Endodermal cell (in vitro differentiated cells): ENCODE data around the gene SLC19A2. TPM values are rescaled to one million over a fixed set of nuclear protein-coding genes. Genes with fewer than 3 reads are reported as not detected.

ENCODE experiments used
- DNase-seq: peaks from one replicate; pipeline ENCODE4 v3.0.0-alpha.2; 2017
- H3K27ac ChIP-seq: 2 replicates; pipeline ENCODE4 v1.5.1; 2013; ENCODE audit warnings: mild to moderate bottlenecking, low read depth, low read length, moderate library complexity
- H3K27me3 ChIP-seq: 2 replicates; pipeline ENCODE4 v1.6.1; 2013; ENCODE audit warnings: mild to moderate bottlenecking, low read length, moderate library complexity; ENCODE audit not compliant: insufficient read depth, control insufficient read depth, poor library complexity, severe bottlenecking
- H3K36me3 ChIP-seq: 2 replicates; pipeline ENCODE4 v1.7.0; 2013; ENCODE audit warnings: mild to moderate bottlenecking, low read length, moderate library complexity; ENCODE audit not compliant: control insufficient read depth, insufficient read depth
- H3K4me1 ChIP-seq: one replicate; pipeline ENCODE4 v1.7.0; 2013; ENCODE audit warnings: low read length; ENCODE audit not compliant: control insufficient read depth, insufficient read depth
- H3K4me3 ChIP-seq: 2 replicates; pipeline ENCODE4 v1.5.1; 2013; ENCODE audit warnings: mild to moderate bottlenecking, low read length, moderate library complexity
- H3K9ac ChIP-seq: 2 replicates; pipeline ENCODE4 v1.6.1; 2013; ENCODE audit warnings: mild to moderate bottlenecking, low read length, moderate library complexity; ENCODE audit not compliant: poor library complexity, severe bottlenecking; ENCODE audit errors: extremely low read depth
- H3K9me3 ChIP-seq: 2 replicates; pipeline ENCODE4 v1.6.1; 2013; ENCODE audit warnings: mild to moderate bottlenecking, low read length, moderate library complexity; ENCODE audit not compliant: control insufficient read depth
- H3K27ac Mint-ChIP-seq: 2 replicates; pipeline ENCODE4 v1.8.0; 2020; ENCODE audit warnings: mixed read lengths
- H3K27me3 Mint-ChIP-seq: 2 replicates; pipeline ENCODE4 v1.8.0; 2021; ENCODE audit warnings: mild to moderate bottlenecking, mixed read lengths; ENCODE audit not compliant: insufficient read depth
- H3K36me3 Mint-ChIP-seq: 2 replicates; pipeline ENCODE4 v1.8.0; 2020; ENCODE audit warnings: low read depth, mixed read lengths
- H3K4me1 Mint-ChIP-seq: 2 replicates; pipeline ENCODE4 v1.8.0; 2020; ENCODE audit warnings: mixed read lengths
- H3K4me3 Mint-ChIP-seq: 2 replicates; pipeline ENCODE4 v1.8.0; 2020; ENCODE audit warnings: mild to moderate bottlenecking, moderate library complexity, mixed read lengths
- H3K9me3 Mint-ChIP-seq: 2 replicates; pipeline ENCODE4 v1.8.0; 2020; ENCODE audit warnings: mild to moderate bottlenecking, mixed read lengths
- CTCF ChIP-seq: fragments of 200-600 bp; sonication (generic); conservative IDR thresholded peaks from 2 replicates; pipeline ENCODE4 v1.5.0; 2021; ENCODE audit warnings: antibody characterized with exemption, mild to moderate bottlenecking
- WGBS, 2 experiments: methylation state at CpG; one replicate each; pipeline versions ENCODE4 v1.1.5 to v1.1.7; 2013; ENCODE audit warnings: missing lambda C conversion rate in 2 of 2, mixed read lengths in 1 of 2; ENCODE audit not compliant: insufficient coverage in 1 of 2, insufficient read length in 1 of 2; 5-methylcytosine and 5-hydroxymethylcytosine counted together
- total RNA-seq, 2 donors: library from RNA; stranded (reverse); fragmentation: NEBNext Ultra II Directional in 1 of 2; extraction: Animal tissue kit (Norgen Biotek cat#: 25700) in 1 of 2; gene quantifications; 2 replicates in 1 of 2; 3 replicates in 1 of 2; pipeline ENCODE4 v1.2.1, GENCODE V29; 2021

SLC19A2 gene
- total RNA-seq, 2 donors from 2014 or later: 11.5 to 12.9 TPM

- H3K27ac ChIP-seq: no peak overlapping the region
- DNase-seq: no peak
- H3K36me3 ChIP-seq: no peaks in the 10 kb centered on the region
- 93% methylated on average over 2 of the region's 2 CpGs; no CpG with 5 or more reads in 1 of the 2 experiments for WGBS, 2 experiments
- Mint-ChIP-seq H3K4me1 (no peaks in the 10 kb centered on the region), H3K27me3 (no peaks in the 10 kb centered on the region), H3K4me3 (no peak overlapping the region), H3K27ac (no peak overlapping the region), H3K36me3 (no peaks in the 10 kb centered on the region), H3K9me3 (no peaks in the 10 kb centered on the region)
- no peak overlapping the region for H3K9ac ChIP-seq
- H3K4me3 ChIP-seq: no peak overlapping the region
- H3K4me1 ChIP-seq: no peaks in the 10 kb centered on the region
- no peaks in the 10 kb centered on the region for H3K9me3 ChIP-seq
- no peaks in the 10 kb centered on the region for H3K27me3 ChIP-seq
- TF ChIP-seq CTCF: no peak
Measured at GRCh38 chr1:169517558-169518186, 31.9 kb upstream of the SLC19A2 start.

DNA sequence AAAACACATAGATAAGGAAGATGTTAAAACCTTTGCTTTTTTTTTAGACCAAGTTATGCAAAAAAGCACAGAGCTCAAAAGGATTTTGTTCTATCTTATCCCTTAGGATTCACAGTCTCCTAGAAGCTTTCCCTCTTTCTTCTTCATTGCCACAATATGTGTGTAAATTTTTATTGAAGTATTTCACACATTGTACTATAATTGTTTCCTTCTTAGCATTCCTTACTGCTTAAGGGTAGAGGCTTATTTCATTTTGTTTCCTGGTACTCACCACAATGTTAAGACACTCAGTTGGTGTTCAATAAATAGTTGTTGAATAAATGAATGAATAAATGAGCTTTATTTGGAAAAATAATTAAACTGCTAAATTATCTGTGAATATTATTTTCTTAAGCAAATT is 29.9 kb upstream of the SLC19A2 start:
- Histone ChIP-seq H3K9ac (no peak overlapping the region), H3K27me3 (no peaks in the 10 kb centered on the region), H3K4me3 (no peak overlapping the region), H3K27ac (no peak overlapping the region), H3K9me3 (no peaks in the 10 kb centered on the region), H3K4me1 (no peaks in the 10 kb centered on the region), H3K36me3 (no peaks in the 10 kb centered on the region)
- TF ChIP-seq CTCF: no peak
- no peak overlapping the region for H3K27ac Mint-ChIP-seq
- H3K4me1 Mint-ChIP-seq: no peaks in the 10 kb centered on the region
- no peaks in the 10 kb centered on the region for H3K27me3 Mint-ChIP-seq
- no peak for DNase-seq
- no peaks in the 10 kb centered on the region for H3K36me3 Mint-ChIP-seq
- no peaks in the 10 kb centered on the region for H3K9me3 Mint-ChIP-seq
- H3K4me3 Mint-ChIP-seq: no peak overlapping the region

DNA sequence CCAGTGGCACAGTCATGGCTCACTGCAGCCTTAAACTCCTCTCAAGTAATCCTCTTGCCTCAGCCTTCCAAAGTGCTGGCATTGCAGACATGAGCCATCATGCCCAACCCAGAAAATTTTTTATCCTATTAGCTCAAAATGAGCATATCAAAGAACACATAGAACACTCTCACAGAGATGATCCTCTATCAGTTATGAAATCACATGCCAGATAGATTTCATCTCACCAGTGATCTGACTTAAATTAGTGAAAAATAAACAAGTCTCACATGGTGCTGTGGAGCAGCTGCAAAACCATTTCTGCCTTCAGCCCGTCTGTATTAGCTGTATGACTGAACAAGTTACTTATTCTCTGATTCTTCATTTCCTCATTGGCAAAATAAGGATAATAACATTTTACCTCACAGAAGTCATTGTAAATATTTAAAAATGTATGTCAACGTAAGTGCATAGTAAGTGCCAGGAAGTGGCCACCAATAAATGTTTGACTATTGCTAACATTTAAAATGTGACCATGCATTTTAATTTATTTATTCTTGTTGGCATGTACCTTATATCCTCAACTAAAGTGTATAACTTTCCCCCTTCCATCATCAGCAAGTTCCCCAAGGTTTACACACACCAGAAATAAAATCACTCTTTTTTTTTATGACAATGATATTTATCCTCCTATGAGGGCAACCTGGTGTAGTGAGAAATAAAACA is 29.0 kb upstream of the SLC19A2 start:
- Mint-ChIP-seq H3K27ac (no peak overlapping the region), H3K9me3 (no peaks in the 10 kb centered on the region), H3K4me3 (no peak overlapping the region), H3K36me3 (no peaks in the 10 kb centered on the region), H3K27me3 (no peaks in the 10 kb centered on the region), H3K4me1 (no peaks in the 10 kb centered on the region)
- TF ChIP-seq CTCF: no peak
- Histone ChIP-seq H3K36me3 (no peaks in the 10 kb centered on the region), H3K9me3 (no peaks in the 10 kb centered on the region), H3K4me3 (no peak overlapping the region), H3K4me1 (no peaks in the 10 kb centered on the region), H3K9ac (no peak overlapping the region), H3K27ac (no peak overlapping the region), H3K27me3 (no peaks in the 10 kb centered on the region)
- 80 to 82% methylated on average over 1 of the region's 2 CpGs for WGBS, 2 experiments
- DNase-seq: no peak
